GM12891 (cell line): ENCODE data around the gene DDX47.
A peak's percentile ranks its signal among the peaks of the same experiment; 100 is the strongest.

Experiments used
- DNase-seq: peaks from one replicate; pipeline ENCODE4 v3.0.0; 2011; ENCODE audit warnings: low spot score; ENCODE audit not compliant: insufficient read length
- FAIRE-seq: peaks from 2 replicates; lab custom pipeline; 2011; peaks lifted over from hg19 to GRCh38; lab: Jason Lieb, UNC
- PAX5 ChIP-seq: IDR thresholded peaks from 2 replicates; pipeline ENCODE4 v1.6.1; 2011; ENCODE audit warnings: low read length, moderate library complexity, mild to moderate bottlenecking; ENCODE audit not compliant: insufficient read depth, severe bottlenecking
- POLR2A ChIP-seq: IDR thresholded peaks from 2 replicates; pipeline ENCODE4 v1.6.1; 2011; ENCODE audit warnings: low read depth, low read length, control low read depth
- POLR2AphosphoS5 ChIP-seq: IDR thresholded peaks from 2 replicates; pipeline ENCODE4 v1.6.1; 2011; ENCODE audit warnings: low read depth, low read length, control low read depth
- POU2F2 ChIP-seq: IDR thresholded peaks from 2 replicates; pipeline ENCODE4 v1.6.1; 2011; ENCODE audit warnings: low read depth, mild to moderate bottlenecking, control low read depth, low read length, moderate library complexity
- SPI1 ChIP-seq: IDR thresholded peaks from 2 replicates; pipeline ENCODE4 v1.6.1; 2011; ENCODE audit warnings: low read depth, low read length, control low read depth
- TAF1 ChIP-seq: IDR thresholded peaks from 2 replicates; pipeline ENCODE4 v1.6.1; 2011; ENCODE audit warnings: low read depth, low read length, control low read depth

Gene DDX47

DNA sequence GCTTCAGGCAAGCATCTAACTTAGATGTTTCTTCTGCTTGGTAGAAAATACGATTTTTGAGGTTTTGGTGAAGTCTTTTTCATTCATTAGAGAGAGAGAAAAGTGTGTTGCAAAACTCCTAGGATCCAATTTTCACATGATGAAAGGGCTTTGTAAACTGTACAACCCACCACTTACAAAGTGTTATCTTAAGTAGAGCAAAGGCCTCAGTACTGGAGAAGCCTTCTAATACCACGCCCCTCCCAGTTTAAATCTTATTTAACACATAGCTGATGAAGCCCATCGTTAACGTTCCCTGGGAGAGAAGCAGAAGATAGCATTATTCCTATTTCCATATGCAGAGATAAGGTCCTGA is 26.8 kb upstream of the DDX47 start:
- no peak for FAIRE-seq
- no peak for DNase-seq
- no peak for TF ChIP-seq TAF1
- TF ChIP-seq PAX5: no peak
- TF ChIP-seq POLR2AphosphoS5: no peak
- no peak for TF ChIP-seq POU2F2
- no peak for TF ChIP-seq POLR2A
- TF ChIP-seq SPI1: no peak

DNA sequence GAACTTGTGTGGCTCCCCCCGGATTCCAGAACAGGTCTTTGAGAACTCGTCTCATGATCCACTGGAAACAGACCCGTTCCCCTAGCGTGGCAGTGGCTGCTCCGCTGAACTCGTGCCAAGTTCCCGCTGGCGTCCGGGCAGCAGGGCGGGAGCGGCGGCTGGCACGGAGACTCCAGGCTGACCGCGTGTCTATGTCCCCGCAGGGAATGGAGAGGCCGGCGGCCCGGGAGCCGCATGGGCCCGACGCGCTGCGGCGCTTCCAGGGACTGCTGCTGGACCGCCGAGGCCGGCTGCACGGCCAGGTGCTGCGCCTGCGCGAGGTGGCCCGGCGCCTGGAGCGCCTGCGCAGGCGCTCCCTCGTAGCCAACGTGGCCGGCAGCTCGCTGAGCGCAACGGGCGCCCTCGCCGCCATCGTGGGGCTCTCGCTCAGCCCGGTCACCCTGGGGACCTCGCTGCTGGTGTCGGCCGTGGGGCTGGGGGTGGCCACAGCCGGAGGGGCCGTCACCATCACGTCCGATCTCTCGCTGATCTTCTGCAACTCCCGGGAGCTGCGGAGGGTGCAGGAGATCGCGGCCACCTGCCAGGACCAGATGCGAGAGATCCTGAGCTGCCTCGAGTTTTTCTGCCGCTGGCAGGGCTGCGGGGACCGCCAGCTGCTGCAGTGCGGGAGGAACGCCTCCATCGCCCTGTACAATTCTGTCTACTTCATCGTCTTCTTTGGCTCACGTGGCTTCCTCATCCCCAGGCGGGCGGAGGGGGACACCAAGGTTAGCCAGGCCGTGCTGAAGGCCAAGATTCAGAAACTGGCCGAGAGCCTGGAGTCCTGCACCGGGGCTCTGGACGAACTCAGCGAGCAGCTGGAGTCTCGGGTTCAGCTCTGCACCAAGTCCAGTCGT is 26.2 kb upstream of the DDX47 start:
- peak; percentile 79 for TF ChIP-seq POLR2A
- TF ChIP-seq POU2F2: peak; percentile 48; the same call in 1 of the 2 replicates
- no peak for TF ChIP-seq PAX5
- peak; percentile 73 for TF ChIP-seq POLR2AphosphoS5
- peak; percentile 84 for TF ChIP-seq TAF1
- peak; percentile 95 for FAIRE-seq
- peak; percentile 90 for DNase-seq

DNA sequence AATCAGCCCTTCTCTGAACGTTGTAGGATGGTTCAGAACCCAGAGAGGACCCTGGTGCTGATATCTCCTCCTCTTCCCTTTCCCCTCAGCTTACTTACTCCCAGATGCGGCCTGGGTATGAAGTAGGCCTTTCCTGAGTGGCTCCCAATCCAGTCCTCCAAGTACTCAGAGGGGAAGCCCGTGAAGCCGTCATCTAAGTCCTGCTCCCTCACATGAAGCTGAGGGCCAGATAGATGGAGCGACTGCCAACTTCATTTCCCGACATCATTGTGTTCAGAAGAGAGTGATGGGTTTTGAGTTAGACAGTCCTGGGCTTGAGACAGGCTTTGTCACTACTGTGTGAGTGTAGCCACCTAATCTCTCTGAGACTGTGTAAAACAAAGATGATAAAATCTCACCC is 25.0 kb upstream of the DDX47 start:
- TF ChIP-seq POU2F2 (no peak), TAF1 (no peak), POLR2AphosphoS5 (no peak), SPI1 (no peak), PAX5 (no peak), POLR2A (no peak)
- DNase-seq: no peak
- no peak for FAIRE-seq

DNA sequence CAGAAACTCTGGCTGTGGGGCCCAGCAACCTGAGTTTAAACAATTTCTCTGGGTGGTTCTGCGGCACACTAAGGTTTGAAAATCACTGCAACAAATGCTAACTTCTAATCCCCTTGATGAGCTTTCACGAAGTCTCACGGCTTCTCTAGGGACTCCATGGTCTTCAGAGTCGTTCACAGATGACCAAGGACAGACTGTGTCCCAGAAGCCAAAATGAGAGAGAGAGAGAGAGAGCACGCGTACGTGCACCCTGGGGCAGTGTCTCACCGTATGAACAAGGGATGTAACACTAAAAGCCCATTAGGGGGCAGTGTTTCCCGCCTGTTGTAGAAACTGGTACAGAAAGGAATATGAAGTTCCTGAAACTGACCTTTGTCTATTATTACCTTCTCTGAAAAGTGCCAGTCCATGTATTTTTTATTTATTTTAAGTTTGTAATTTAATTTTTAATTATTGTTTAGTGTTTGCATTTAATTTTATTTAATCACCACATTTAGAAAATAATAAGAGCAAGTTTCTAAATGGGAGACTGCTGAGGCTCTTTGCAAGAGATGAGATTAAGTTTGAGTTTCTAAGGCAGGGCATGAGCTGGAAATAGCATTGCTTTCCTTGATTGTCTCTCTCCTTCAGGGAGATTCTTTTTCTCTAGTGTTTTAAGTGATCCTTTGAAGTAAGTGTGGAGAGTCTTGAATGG is 24.3 kb upstream of the DDX47 start:
- TF ChIP-seq TAF1 (no peak), POLR2AphosphoS5 (no peak), SPI1 (no peak), POU2F2 (no peak), PAX5 (no peak), POLR2A (no peak)
- DNase-seq (no peak), FAIRE-seq (peak; percentile 77)

DNA sequence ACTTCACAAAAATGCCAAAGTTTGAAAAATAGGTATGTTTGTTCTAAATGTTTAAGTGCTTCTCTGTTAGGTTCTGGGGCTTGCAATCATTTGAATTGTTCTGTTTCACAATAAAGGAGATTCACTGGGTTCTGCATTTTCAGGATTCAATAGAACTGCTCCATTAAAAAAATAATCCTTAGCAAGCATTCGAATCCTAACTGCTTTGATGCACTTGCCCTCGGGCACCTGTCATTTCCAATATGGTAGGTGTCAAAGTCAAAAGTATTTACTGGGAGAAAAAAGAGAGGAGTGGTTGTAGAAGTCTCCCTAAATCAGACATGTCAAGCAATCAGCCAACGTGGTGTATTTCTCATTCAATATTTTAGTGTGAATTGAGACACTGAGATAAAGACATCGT is 22.2 kb upstream of the DDX47 start:
- FAIRE-seq: no peak
- TF ChIP-seq SPI1 (no peak), PAX5 (no peak)
- no peak for DNase-seq

DNA sequence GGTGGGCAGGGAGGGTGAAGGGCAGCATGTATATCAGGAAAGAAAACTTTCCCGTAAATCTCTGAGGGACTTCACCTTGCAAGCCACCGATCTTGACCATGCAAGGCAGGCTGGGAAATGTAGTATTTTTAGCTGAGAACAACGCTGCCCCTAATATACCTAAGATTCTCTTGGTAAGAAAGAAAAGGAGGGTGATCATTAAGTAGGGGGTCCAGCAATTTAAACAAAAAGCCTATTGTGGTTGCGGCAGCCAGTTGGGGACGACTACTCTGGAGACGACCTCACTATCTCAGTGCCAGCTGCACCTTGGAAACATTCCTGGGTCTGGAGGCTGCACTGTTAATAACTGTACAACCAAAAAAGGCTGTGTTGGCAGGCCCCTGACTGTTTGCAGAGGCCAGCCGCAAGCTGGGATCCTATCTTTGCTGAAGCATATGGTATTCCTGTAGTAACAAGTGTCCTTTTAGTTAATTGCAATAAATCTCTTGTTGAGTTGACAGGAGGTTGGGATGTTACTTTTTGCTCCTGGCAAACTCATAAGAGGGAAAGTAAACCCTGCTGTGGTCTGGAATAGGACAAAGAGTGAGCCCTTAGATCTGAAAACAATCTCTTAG is 21.3 kb upstream of the DDX47 start:
- FAIRE-seq: no peak
- TF ChIP-seq POU2F2 (no peak), SPI1 (no peak), PAX5 (no peak), POLR2AphosphoS5 (no peak), TAF1 (no peak), POLR2A (no peak)
- no peak for DNase-seq

DNA sequence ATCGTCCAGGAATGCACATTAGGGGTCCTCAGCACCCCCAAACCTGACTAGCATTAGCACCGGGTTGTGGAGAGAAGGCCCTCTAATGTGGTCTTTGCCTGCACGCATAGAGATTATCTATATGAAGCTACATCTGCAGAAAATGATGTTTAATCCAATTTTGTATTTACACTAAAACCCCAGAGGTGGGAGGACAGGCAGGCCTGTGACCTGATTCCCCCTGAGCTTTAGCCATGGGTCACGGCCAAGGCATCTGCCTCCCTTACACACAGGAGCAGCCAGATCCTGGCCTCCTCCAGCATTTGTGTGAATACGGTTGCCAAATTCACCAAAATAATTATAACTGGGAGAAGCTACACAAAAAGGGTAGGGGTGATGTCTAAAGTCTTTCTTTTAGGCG is 20.7 kb upstream of the DDX47 start:
- no peak for DNase-seq
- no peak for FAIRE-seq
- TF ChIP-seq POLR2AphosphoS5: no peak
- no peak for TF ChIP-seq SPI1
- no peak for TF ChIP-seq POU2F2
- TF ChIP-seq PAX5: no peak
- no peak for TF ChIP-seq POLR2A
- no peak for TF ChIP-seq TAF1

DNA sequence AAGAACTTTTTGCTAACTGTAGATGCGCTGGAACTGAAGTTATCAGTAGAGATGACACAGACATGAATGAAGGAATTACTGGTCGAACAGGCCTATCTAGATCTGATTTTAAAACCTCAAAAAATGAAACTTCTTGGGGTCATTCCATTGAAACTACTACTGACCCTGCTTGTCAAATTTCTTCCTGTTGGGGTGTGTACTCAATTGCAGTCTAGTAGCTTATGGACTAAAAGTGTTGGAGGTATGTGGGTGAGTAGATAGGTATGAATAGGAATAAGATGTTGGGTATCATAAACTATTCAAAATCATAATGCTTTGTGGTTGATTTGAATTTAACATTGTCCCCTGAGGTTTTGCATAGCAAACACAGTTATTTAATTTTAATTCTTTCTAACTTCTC is 18.5 kb upstream of the DDX47 start:
- FAIRE-seq (no peak), DNase-seq (no peak)
- TF ChIP-seq POLR2AphosphoS5 (no peak), POU2F2 (no peak), TAF1 (no peak), PAX5 (no peak), SPI1 (no peak), POLR2A (no peak)

DNA sequence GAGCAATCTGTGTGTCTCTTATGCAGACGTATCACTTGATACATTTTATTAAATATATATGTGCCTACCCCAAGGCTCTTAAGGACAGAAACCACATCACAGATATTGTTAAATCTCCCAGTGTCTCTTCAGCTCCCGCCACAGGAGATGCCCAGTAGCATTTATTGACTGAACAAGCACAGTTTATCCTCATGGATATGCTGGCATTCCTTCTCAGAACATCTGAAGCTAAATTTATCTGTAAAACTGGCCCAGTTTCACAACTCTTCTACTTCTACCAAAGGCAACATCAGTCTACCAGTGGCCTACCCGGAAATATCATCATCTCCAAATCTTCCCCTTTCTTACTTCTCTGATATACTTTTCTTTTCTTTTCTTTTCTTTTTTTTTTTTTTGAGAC is 17.0 kb upstream of the DDX47 start:
- DNase-seq (no peak), FAIRE-seq (no peak)
- TF ChIP-seq TAF1 (no peak), PAX5 (no peak), POU2F2 (no peak), POLR2A (no peak), SPI1 (no peak), POLR2AphosphoS5 (no peak)
